ENCODE data around the gene ZNF414. TPM values are rescaled to one million over a fixed set of nuclear protein-coding genes. Genes with fewer than 3 reads are reported as not detected.

The ZNF414 gene
- total and polyA plus RNA-seq, 2 experiments from 2014 or later, result 27.4 to 45.0 TPM

DNA sequence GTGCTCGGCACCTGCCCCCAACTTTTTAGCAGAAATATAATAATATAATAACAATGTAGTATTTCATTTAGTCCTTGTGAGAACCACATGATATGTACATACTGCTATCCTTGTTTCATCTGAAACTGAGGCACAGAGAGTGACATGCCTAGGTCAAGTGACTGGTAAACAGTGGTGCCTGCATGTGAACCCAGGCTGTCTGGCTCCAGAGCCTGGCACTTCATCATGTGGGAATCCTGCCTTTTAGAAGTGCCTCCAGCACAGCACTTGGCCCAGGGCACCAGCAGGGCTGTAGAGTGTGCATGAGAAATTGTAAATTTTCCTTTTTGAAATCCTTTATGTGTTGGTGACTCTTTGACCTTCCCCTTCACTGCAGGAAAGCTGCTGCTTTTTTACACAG lies 39.0 kb downstream of the ZNF414 start:
- Mint-ChIP-seq H3K27ac (no peak overlapping the region), H3K4me3 (no peak overlapping the region), H3K27me3 (ENCODE audit: insufficient read depth, low read depth, poor library complexity) (peaks cover 7% of the 10 kb centered on the region), H3K4me1 (peaks cover 6% of the 10 kb centered on the region; the same call in 2 of the 3 replicates), H3K9me3 (no peaks in the 10 kb centered on the region), H3K36me3 (ENCODE audit: low read depth) (peaks cover 93% of the 10 kb centered on the region)
- Histone ChIP-seq H3K4me1 (ENCODE audit: insufficient read depth) (no peaks in the 10 kb centered on the region), H4K20me1 (replicated peaks; ENCODE audit: insufficient read depth) (peaks cover 87% of the 10 kb centered on the region), H3K27me3 (ENCODE audit: insufficient read depth) (no peaks in the 10 kb centered on the region), H3K4me2 (no peak overlapping the region), H2AFZ (no peak overlapping the region), H3K4me3 (no peak overlapping the region), H3K36me3 (ENCODE audit: insufficient read depth) (peaks cover 83% of the 10 kb centered on the region), H3F3A (replicated peaks; ENCODE audit: low read depth) (peaks cover 67% of the 10 kb centered on the region), H3K27ac (ENCODE audit: low read depth) (0 out of 2 replicates have a peak overlapping the region, but pooled peaks have one; percentile 19), H3K79me2 (replicated peaks; ENCODE audit: insufficient read depth) (peaks cover 100% of the 10 kb centered on the region), H3K9me2 (ENCODE audit: insufficient read depth) (no peaks in the 10 kb centered on the region)
- TF ChIP-seq NANOG (IDR thresholded peaks at IDR 0.05; ENCODE audit: borderline replicate concordance), result no peak
- TF ChIP-seq, protein P1, sequence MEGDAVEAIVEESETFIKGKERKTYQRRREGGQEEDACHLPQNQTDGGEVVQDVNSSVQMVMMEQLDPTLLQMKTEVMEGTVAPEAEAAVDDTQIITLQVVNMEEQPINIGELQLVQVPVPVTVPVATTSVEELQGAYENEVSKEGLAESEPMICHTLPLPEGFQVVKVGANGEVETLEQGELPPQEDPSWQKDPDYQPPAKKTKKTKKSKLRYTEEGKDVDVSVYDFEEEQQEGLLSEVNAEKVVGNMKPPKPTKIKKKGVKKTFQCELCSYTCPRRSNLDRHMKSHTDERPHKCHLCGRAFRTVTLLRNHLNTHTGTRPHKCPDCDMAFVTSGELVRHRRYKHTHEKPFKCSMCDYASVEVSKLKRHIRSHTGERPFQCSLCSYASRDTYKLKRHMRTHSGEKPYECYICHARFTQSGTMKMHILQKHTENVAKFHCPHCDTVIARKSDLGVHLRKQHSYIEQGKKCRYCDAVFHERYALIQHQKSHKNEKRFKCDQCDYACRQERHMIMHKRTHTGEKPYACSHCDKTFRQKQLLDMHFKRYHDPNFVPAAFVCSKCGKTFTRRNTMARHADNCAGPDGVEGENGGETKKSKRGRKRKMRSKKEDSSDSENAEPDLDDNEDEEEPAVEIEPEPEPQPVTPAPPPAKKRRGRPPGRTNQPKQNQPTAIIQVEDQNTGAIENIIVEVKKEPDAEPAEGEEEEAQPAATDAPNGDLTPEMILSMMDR (conservative IDR thresholded peaks at IDR 0.05; ENCODE audit: low read depth in 2 of 2), result no peak
- no peak for ATAC-seq
- no peak for DNase-seq (ENCODE audit: low spot score)

DNA sequence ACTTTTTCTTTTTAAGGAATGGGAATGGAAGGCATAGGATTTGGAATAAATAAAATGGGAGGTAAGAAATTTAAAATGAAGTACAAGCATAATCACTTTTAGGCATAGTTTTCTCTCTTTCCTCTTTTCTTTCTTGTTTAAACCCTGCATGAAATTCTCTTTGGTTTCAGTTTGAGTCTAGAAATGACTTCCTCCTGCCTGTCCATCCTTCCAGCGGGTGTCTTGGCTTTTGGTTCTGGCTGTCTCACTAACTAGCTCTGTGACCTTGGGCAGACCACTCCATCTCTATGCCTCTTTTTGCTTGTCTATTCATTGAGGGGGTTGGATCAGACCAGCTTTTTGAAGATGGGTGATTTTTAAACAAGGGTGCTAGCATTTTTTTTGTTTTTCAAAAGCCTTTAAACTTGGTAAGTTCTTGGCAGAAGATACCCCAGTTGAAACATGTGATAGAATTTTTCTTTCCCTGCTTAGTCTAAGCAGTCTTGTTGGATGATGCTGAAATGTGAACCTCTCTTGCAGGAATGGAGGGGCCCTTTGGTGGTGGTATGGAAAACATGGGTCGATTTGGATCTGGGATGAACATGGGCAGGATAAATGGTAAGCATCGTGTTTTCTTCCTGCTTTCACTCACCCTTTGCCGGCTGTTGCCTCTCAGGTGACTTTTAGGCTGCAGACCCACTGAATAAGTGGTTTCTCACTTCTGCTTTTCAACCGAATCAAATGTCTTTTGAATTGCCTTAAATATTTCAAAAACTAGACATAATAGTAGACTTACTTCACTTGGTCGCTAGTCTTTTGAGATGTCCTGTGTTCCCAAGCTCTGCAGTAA lies 40.1 kb downstream of the ZNF414 start:
- Mint-ChIP-seq H3K4me1 (peaks cover 5% of the 10 kb centered on the region; the same call in 2 of the 3 replicates), H3K27ac (no peak overlapping the region), H3K9me3 (no peaks in the 10 kb centered on the region; the same call in 2 of the 3 replicates), H3K4me3 (no peak overlapping the region), H3K36me3 (ENCODE audit: low read depth) (peaks cover 98% of the 10 kb centered on the region), H3K27me3 (ENCODE audit: insufficient read depth, low read depth, poor library complexity) (peaks cover 15% of the 10 kb centered on the region)
- peak overlapping the region; percentile 59 for H3K27ac ChIP-seq (ENCODE audit: low read depth)
- H2AFZ ChIP-seq, result no peak overlapping the region
- H3K4me1 ChIP-seq (ENCODE audit: insufficient read depth), result no peaks in the 10 kb centered on the region
- H3K4me3 ChIP-seq, result no peak overlapping the region
- ATAC-seq (no peak), DNase-seq (ENCODE audit: low spot score) (no peak)
- TF ChIP-seq EZH2 (IDR thresholded peaks at IDR 0.05; ENCODE audit: low read depth, unreplicated experiment) (no peak), ZNF114 (CRISPR knock-in tag; IDR thresholded peaks at IDR 0.05) (no peak), JUNB (IDR thresholded peaks at IDR 0.05; ENCODE audit: unreplicated experiment) (no peak), POLR2AphosphoS5 (IDR thresholded peaks at IDR 0.05; ENCODE audit: low read depth) (no peak), STAT1 (IDR thresholded peaks at IDR 0.05; ENCODE audit: unreplicated experiment) (no peak), ZNF331 (CRISPR knock-in tag; IDR thresholded peaks at IDR 0.05; ENCODE audit: low read depth) (no peak), NANOG (IDR thresholded peaks at IDR 0.05; ENCODE audit: borderline replicate concordance) (no peak), EZH2phosphoT487 (IDR thresholded peaks at IDR 0.05; ENCODE audit: unreplicated experiment) (no peak)
- TF ChIP-seq, protein P2, sequence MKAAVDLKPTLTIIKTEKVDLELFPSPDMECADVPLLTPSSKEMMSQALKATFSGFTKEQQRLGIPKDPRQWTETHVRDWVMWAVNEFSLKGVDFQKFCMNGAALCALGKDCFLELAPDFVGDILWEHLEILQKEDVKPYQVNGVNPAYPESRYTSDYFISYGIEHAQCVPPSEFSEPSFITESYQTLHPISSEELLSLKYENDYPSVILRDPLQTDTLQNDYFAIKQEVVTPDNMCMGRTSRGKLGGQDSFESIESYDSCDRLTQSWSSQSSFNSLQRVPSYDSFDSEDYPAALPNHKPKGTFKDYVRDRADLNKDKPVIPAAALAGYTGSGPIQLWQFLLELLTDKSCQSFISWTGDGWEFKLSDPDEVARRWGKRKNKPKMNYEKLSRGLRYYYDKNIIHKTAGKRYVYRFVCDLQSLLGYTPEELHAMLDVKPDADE (IDR thresholded peaks at IDR 0.05), result no peak
- TF ChIP-seq, protein P1 (conservative IDR thresholded peaks at IDR 0.05; ENCODE audit: low read depth in 2 of 2), result no peak
- TF ChIP-seq, protein P3, sequence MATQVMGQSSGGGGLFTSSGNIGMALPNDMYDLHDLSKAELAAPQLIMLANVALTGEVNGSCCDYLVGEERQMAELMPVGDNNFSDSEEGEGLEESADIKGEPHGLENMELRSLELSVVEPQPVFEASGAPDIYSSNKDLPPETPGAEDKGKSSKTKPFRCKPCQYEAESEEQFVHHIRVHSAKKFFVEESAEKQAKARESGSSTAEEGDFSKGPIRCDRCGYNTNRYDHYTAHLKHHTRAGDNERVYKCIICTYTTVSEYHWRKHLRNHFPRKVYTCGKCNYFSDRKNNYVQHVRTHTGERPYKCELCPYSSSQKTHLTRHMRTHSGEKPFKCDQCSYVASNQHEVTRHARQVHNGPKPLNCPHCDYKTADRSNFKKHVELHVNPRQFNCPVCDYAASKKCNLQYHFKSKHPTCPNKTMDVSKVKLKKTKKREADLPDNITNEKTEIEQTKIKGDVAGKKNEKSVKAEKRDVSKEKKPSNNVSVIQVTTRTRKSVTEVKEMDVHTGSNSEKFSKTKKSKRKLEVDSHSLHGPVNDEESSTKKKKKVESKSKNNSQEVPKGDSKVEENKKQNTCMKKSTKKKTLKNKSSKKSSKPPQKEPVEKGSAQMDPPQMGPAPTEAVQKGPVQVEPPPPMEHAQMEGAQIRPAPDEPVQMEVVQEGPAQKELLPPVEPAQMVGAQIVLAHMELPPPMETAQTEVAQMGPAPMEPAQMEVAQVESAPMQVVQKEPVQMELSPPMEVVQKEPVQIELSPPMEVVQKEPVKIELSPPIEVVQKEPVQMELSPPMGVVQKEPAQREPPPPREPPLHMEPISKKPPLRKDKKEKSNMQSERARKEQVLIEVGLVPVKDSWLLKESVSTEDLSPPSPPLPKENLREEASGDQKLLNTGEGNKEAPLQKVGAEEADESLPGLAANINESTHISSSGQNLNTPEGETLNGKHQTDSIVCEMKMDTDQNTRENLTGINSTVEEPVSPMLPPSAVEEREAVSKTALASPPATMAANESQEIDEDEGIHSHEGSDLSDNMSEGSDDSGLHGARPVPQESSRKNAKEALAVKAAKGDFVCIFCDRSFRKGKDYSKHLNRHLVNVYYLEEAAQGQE (IDR thresholded peaks at IDR 0.05; ENCODE audit: unreplicated experiment), result no peak
- H3K9me2 ChIP-seq (ENCODE audit: insufficient read depth), result no peaks in the 10 kb centered on the region
- peaks cover 100% of the 10 kb centered on the region for H3K79me2 ChIP-seq (replicated peaks; ENCODE audit: insufficient read depth)
- H4K20me1 ChIP-seq (replicated peaks; ENCODE audit: insufficient read depth), result peaks cover 87% of the 10 kb centered on the region
- H3K4me2 ChIP-seq, result no peak overlapping the region
- H3F3A ChIP-seq (replicated peaks; ENCODE audit: low read depth), result peaks cover 74% of the 10 kb centered on the region
- no peaks in the 10 kb centered on the region for H3K27me3 ChIP-seq (ENCODE audit: insufficient read depth)
- peaks cover 90% of the 10 kb centered on the region for H3K36me3 ChIP-seq (ENCODE audit: insufficient read depth)
